GM15510 (cell line): ENCODE measurements around the gene ACOXL.

Experiments used
- POLR2A ChIP-seq: IDR thresholded peaks from 3 replicates; pipeline ENCODE4 v1.6.1; 2011; ENCODE audit warnings: borderline replicate concordance; ENCODE audit not compliant: insufficient read length; ENCODE audit errors: extremely low read depth

Gene ACOXL

GRCh38 chr2:110948027-110948674, 215.8 kb downstream of the ACOXL start:
- no peak for TF ChIP-seq POLR2A

GRCh38 chr2:110950281-110950680, 217.9 kb downstream of the ACOXL start:
- no peak for TF ChIP-seq POLR2A

- TF ChIP-seq POLR2A: no peak
Measured at GRCh38 chr2:110955045-110955444, 222.7 kb downstream of the ACOXL start.

GRCh38 chr2:110955556-110955955, 223.2 kb downstream of the ACOXL start:
- TF ChIP-seq POLR2A: no peak

- no peak for TF ChIP-seq POLR2A
Measured at GRCh38 chr2:110957293-110957692, 224.9 kb downstream of the ACOXL start.

GRCh38 chr2:110958346-110959119, 226.2 kb downstream of the ACOXL start:
- no peak for TF ChIP-seq POLR2A

- TF ChIP-seq POLR2A: no peak
Measured at GRCh38 chr2:110959198-110959597, 226.8 kb downstream of the ACOXL start.

GRCh38 chr2:110960281-110960680, 227.9 kb downstream of the ACOXL start:
- no peak for TF ChIP-seq POLR2A

GRCh38 chr2:110960954-110961353, 228.6 kb downstream of the ACOXL start:
- no peak for TF ChIP-seq POLR2A

- TF ChIP-seq POLR2A: no peak
Measured at GRCh38 chr2:110969696-110970095, 237.3 kb downstream of the ACOXL start.

GRCh38 chr2:110970201-110970600, 237.8 kb downstream of the ACOXL start:
- no peak for TF ChIP-seq POLR2A

- TF ChIP-seq POLR2A: no peak
Measured at GRCh38 chr2:110971811-110972210, 239.4 kb downstream of the ACOXL start.

- no peak for TF ChIP-seq POLR2A
Measured at GRCh38 chr2:110973262-110973661, 240.9 kb downstream of the ACOXL start.

GRCh38 chr2:110977403-110977802, 245.0 kb downstream of the ACOXL start:
- TF ChIP-seq POLR2A: no peak

- no peak for TF ChIP-seq POLR2A
Measured at GRCh38 chr2:110978148-110978547, 245.8 kb downstream of the ACOXL start.
